ENCODE results near the gene PRF1.

GRCh38 chr10:70618663-70619062, 16.1 kb upstream of the PRF1 start:
- TF ChIP-seq POLR2AphosphoS5 (IDR thresholded peaks at IDR 0.05; ENCODE audit: low read depth) (no peak), CTCF (conservative IDR thresholded peaks at IDR 0.05; ENCODE audit: low read depth in 2 of 2) (no peak), EZH2 (IDR thresholded peaks at IDR 0.05; ENCODE audit: low read depth, unreplicated experiment) (no peak), REST (IDR thresholded peaks at IDR 0.05; ENCODE audit: unreplicated experiment) (no peak), EZH2phosphoT487 (IDR thresholded peaks at IDR 0.05; ENCODE audit: unreplicated experiment) (no peak), JUNB (IDR thresholded peaks at IDR 0.05; ENCODE audit: unreplicated experiment) (no peak), STAT1 (IDR thresholded peaks at IDR 0.05; ENCODE audit: unreplicated experiment) (no peak), CREB1 (CRISPR knock-in tag; IDR thresholded peaks at IDR 0.05; ENCODE audit: low read depth) (no peak), ETS1 (IDR thresholded peaks at IDR 0.05) (no peak), NANOG (IDR thresholded peaks at IDR 0.05; ENCODE audit: borderline replicate concordance) (no peak), ZNF114 (CRISPR knock-in tag; IDR thresholded peaks at IDR 0.05) (no peak)
